Gastroesophageal sphincter (tissue), 3 donors: ENCODE data around the gene PSME2.

Source experiments
- EP300 ChIP-seq: sonication (generic); formaldehyde crosslinking; IDR thresholded peaks from one replicate; pipeline ENCODE4 v1.6.1; 2017; ENCODE audit warnings: antibody characterized with exemption, mild to moderate bottlenecking
- POLR2A ChIP-seq, 2 donors: fragments of 450-650 bp; IDR thresholded peaks; one replicate each; pipeline ENCODE4 v1.6.1; 2017; ENCODE audit warnings: antibody characterized with exemption in 2 of 2, mild to moderate bottlenecking in 2 of 2, moderate library complexity in 1 of 2
- POLR2AphosphoS5 ChIP-seq: sonication (generic); formaldehyde crosslinking; IDR thresholded peaks from one replicate; pipeline ENCODE4 v1.6.1; 2017; ENCODE audit warnings: antibody characterized with exemption
- TF ChIP-seq, protein P1 (sequence below), 4 experiments: fragments of 200-600 bp in 2 of 4; fragments of 450-650 bp in 2 of 4; sonication (generic) in 1 of 4; IDR thresholded peaks; one replicate each; pipeline ENCODE4 v1.5.1; 2017 to 2019; ENCODE audit warnings: antibody characterized with exemption in 4 of 4, mild to moderate bottlenecking in 2 of 4, moderate library complexity in 2 of 4

GRCh38 chr14:24114532-24115421, 31.6 kb downstream of the PSME2 start, which contains the start of the genes DCAF11 and NRL:
- TF ChIP-seq, protein P1, sequence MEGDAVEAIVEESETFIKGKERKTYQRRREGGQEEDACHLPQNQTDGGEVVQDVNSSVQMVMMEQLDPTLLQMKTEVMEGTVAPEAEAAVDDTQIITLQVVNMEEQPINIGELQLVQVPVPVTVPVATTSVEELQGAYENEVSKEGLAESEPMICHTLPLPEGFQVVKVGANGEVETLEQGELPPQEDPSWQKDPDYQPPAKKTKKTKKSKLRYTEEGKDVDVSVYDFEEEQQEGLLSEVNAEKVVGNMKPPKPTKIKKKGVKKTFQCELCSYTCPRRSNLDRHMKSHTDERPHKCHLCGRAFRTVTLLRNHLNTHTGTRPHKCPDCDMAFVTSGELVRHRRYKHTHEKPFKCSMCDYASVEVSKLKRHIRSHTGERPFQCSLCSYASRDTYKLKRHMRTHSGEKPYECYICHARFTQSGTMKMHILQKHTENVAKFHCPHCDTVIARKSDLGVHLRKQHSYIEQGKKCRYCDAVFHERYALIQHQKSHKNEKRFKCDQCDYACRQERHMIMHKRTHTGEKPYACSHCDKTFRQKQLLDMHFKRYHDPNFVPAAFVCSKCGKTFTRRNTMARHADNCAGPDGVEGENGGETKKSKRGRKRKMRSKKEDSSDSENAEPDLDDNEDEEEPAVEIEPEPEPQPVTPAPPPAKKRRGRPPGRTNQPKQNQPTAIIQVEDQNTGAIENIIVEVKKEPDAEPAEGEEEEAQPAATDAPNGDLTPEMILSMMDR (IDR thresholded peaks at IDR 0.05), result peak in 1 of 4 experiments; percentile 29
- TF ChIP-seq EP300, result peak; percentile 24
- peak in 1 of 2 donors; percentile 13 for TF ChIP-seq POLR2A (IDR thresholded peaks at IDR 0.05)
- TF ChIP-seq POLR2AphosphoS5, result peak; percentile 89
